ENCODE results near the gene DNAJC30.

DNAJC30 gene

DNA sequence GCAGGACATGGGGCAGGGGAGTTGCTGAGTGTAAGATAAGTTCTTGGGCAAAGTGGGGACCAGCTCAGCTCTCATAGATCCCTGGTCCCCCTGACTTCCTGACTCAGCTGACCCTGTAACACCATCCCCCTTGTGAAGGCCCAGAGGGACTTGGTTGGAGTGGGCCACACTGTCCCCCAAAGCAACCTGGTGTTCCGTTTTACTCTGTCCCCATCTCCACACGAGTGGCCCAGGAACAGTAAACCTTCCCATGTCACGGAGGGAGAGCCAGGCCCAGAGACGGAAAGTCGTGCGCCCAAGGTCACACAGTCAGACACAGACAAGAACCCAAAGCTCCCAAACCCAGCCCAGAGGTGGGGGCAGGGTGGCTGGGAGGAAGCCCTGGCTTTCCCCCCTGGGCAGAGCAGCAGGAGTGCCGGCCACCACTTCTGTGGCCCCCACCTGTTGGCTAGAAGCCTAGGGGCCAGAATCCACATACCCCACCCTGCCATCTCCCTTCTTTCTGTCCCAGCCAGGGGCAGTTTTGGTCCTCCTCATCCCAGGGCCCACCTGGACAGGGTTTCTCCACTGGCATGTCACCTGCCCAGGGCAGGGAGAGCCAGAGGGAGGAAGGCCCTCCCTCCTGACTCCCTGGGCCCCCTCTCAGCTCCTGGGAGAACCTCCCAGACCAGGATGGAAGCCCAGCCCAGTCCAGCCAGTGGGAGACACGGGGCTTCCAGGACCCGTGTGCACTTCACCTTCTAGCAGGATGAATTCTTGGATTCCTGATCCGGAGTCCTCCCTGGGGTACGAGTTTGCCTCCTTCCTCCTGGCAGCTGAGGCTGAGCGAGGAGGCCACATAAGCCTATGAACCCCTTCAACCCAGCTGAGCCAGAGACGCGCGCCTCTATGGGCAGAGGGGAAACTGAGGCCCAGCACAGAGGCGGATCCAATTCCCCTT, 36.2 kb downstream of the DNAJC30 start:
- DNase-seq = no peak

DNA sequence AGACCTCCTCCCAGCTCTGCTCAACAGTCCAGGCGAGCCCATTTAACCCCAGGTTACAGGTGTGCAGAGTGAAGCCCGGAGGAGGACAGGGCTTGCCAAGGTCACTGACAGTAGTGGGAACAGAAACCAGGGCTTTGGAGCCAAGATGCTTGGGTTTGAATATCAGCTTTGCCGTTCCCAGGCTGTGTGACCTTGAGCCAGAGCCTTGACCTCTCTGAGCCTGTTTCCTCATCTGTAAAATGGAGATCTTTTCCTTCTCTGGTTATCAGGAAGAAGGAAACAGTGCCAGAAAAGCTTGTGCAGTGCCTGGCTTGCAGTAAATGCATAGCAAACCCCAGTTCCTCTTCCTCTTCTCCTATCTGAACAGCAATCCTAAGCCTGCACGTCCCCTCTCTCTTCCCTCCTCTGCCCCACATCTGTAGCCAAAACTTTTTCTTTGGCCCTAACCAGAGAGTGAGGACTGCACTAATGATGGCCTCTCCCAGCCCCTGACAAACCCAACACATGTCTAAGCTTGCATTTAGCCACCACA, 37.5 kb downstream of the DNAJC30 start:
- no peak for DNase-seq

GRCh38 chr7:73644688-73645286, 38.5 kb downstream of the DNAJC30 start:
- no peak for DNase-seq

DNA sequence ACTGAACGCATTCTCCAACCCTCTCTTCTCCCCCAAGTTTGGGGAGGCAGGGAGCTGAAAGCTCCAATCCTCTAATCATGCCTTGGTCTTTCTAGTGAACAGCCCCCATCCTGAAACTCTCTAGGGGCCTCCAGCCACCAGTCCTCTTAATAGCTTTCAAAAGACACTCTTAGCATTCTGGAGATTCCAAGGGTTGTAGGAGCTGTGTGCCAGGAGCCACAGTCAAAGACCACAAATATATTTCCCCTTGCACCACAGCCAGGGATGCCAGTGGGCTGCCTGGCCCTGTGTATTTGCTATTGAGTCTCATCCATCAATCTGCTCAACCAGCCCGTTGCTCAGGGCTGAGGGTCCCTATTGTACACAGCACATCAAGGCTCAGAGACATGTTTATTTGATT, 40.4 kb downstream of the DNAJC30 start:
- DNase-seq = no peak

DNA sequence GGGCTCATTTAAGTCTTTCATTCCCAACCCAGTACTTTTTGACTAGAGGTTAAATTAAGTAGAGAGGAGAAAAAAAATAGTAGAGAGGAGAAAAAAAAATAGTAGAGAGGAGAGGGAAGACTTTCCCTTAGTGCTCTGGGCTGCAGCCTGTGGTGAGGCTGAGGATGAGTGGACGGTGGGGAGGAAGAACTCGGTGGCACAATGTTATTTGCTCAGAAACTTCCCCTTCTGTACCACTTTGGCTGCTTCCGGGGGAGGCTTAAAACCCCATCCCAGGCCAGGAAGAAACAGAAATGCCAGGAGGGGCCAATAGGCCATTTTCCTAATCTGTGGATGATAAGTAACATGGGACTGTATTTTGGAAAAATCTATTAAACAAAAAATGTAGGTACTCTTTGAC, 44.3 kb downstream of the DNAJC30 start:
- DNase-seq = no peak

- no peak for DNase-seq
Observed at GRCh38 chr7:73635428-73636200, 47.6 kb downstream of the DNAJC30 start.

DNA sequence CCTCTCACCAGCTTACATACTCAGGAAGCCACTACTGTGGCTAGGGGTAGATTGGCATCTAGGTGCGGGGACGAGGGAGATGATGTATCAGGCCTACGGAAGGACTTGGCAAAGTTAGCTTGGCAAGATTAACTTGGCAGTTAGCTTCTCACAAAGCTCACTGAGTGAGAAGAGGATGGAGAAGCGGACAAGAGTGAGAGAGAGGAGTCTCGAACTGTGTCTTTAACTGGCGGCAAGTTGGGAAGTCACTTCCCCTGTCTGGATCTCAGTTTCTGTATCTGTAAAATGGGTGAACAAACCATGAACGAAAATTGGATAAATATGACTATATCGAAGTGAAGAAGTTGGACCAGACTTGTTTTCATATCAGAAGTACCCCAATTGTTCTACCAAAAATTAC, 49.4 kb downstream of the DNAJC30 start:
- DNase-seq = no peak

DNA sequence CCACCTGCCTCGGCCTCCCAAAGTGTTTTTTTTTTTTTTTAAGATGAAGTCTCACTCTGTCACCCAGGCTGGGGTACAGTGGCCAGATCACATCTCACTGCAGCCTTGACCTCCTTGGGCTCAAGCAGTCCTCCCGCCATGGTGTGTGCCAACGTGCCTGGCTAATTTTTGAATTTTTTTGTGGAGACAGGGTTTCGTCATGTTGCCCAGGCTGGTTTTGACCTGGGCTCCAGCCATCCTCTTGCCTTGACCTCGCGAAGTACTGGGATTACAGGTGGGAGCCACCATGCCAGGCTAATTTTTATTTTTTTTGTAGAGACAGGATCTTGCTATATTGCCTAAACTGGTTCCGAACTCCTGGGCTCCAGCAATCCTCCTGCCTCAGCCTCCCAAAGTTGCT, 49.9 kb downstream of the DNAJC30 start:
- DNase-seq = no peak

DNA sequence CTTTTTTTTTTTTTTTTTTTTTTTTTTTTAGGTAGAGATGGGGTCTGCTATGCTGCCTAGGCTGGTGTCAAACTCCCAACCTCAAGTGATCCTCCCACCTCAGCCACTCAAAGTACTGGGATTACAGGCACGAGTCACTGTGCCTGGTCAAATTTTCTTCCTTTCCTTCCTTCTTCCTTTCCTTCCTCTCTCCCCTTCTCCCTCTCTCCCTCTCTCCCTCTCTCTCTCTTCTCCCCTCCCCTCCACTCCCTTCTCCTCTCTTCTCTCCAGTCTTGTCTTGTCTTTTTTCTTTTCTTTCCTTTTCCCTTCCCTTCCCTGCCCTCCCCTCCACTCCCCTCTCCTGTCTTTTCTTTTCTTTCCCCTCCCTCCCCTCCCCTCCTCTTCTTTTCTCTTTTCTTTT, 51.7 kb downstream of the DNAJC30 start:
- DNase-seq = no peak
